Chondrocyte (in vitro differentiated cells): ENCODE measurements around the gene UBLCP1. TPM values are rescaled to one million over a fixed set of nuclear protein-coding genes. Genes with fewer than 3 reads are reported as not detected.
"Not testable (repeated sequence)": the region's sequence is repeated elsewhere in the genome, so short reads cannot be mapped to it uniquely, and the experiment has no call there.

Experiments used
- DNase-seq: peaks from one replicate; pipeline ENCODE4 v3.0.0; 2021; ENCODE audit warnings: mixed read lengths, low spot score
- H3K27ac Mint-ChIP-seq: one replicate; pipeline ENCODE4 v1.8.0; 2021; ENCODE audit warnings: mild to moderate bottlenecking, moderate library complexity, mixed read lengths; ENCODE audit not compliant: unreplicated experiment
- H3K27me3 Mint-ChIP-seq: 2 replicates; pipeline ENCODE4 v1.8.0; 2021; ENCODE audit warnings: low read depth, mixed read lengths
- H3K36me3 Mint-ChIP-seq: 2 replicates; pipeline ENCODE4 v1.8.0; 2021; ENCODE audit warnings: low read depth, mixed read lengths
- H3K4me1 Mint-ChIP-seq: 2 replicates; pipeline ENCODE4 v1.8.0; 2021; ENCODE audit warnings: low read depth, mild to moderate bottlenecking, mixed read lengths
- H3K4me3 Mint-ChIP-seq: one replicate; pipeline ENCODE4 v1.8.0; 2021; ENCODE audit warnings: mild to moderate bottlenecking, moderate library complexity, mixed read lengths; ENCODE audit not compliant: unreplicated experiment
- H3K9me3 Mint-ChIP-seq: 2 replicates; pipeline ENCODE4 v1.8.0; 2021; ENCODE audit warnings: low read depth, mixed read lengths
- CTCF ChIP-seq: fragments of 200-600 bp; sonication (generic); IDR thresholded peaks from 2 replicates; pipeline ENCODE4 v1.5.0; 2021; ENCODE audit warnings: antibody characterized with exemption, mild to moderate bottlenecking, moderate library complexity
- total RNA-seq: library from RNA; stranded (reverse); gene quantifications from 3 replicates; pipeline ENCODE4 v1.2.1, GENCODE V29; 2021

Gene UBLCP1
- total RNA-seq, 1 donor from 2014 or later = 33.2 TPM

- TF ChIP-seq CTCF = no peak
- no peak overlapping the region for H3K27ac Mint-ChIP-seq
- no peaks in the 10 kb centered on the region for H3K9me3 Mint-ChIP-seq
- H3K27me3 Mint-ChIP-seq = peaks cover 2% of the 10 kb centered on the region
- no peak for DNase-seq
- H3K4me1 Mint-ChIP-seq = no peaks in the 10 kb centered on the region
- no peaks in the 10 kb centered on the region for H3K36me3 Mint-ChIP-seq
- H3K4me3 Mint-ChIP-seq = no peak overlapping the region
Observed at GRCh38 chr5:159227452-159227851, 35.6 kb upstream of the UBLCP1 start.

- H3K4me1 Mint-ChIP-seq, H3K27ac Mint-ChIP-seq, H3K27me3 Mint-ChIP-seq, H3K36me3 Mint-ChIP-seq, DNase-seq, H3K4me3 Mint-ChIP-seq, H3K9me3 Mint-ChIP-seq: not testable (repeated sequence)
Observed at GRCh38 chr5:159228097-159228496, 35.0 kb upstream of the UBLCP1 start.

- no peaks in the 10 kb centered on the region for H3K9me3 Mint-ChIP-seq
- no peaks in the 10 kb centered on the region for H3K4me1 Mint-ChIP-seq
- no peak for TF ChIP-seq CTCF
- peaks cover 2% of the 10 kb centered on the region for H3K36me3 Mint-ChIP-seq
- no peak overlapping the region for H3K27ac Mint-ChIP-seq
- H3K27me3 Mint-ChIP-seq = no peaks in the 10 kb centered on the region
- DNase-seq = no peak
- no peak overlapping the region for H3K4me3 Mint-ChIP-seq
Observed at GRCh38 chr5:159230657-159231056, 32.4 kb upstream of the UBLCP1 start.

GRCh38 chr5:159231167-159231566, 31.9 kb upstream of the UBLCP1 start:
- H3K36me3 Mint-ChIP-seq = peaks cover 2% of the 10 kb centered on the region
- no peaks in the 10 kb centered on the region for H3K27me3 Mint-ChIP-seq
- TF ChIP-seq CTCF = no peak
- no peaks in the 10 kb centered on the region for H3K4me1 Mint-ChIP-seq
- H3K27ac Mint-ChIP-seq = no peak overlapping the region
- no peak for DNase-seq
- H3K4me3 Mint-ChIP-seq = no peak overlapping the region
- no peaks in the 10 kb centered on the region for H3K9me3 Mint-ChIP-seq

GRCh38 chr5:159235871-159236520, 27.1 kb upstream of the UBLCP1 start:
- H3K4me1 Mint-ChIP-seq = peaks cover 12% of the 10 kb centered on the region
- not testable (repeated sequence) for H3K4me3 Mint-ChIP-seq, H3K36me3 Mint-ChIP-seq, DNase-seq, H3K9me3 Mint-ChIP-seq, H3K27me3 Mint-ChIP-seq, H3K27ac Mint-ChIP-seq

GRCh38 chr5:159240301-159240870, 22.7 kb upstream of the UBLCP1 start:
- no peak overlapping the region for H3K4me3 Mint-ChIP-seq
- H3K27ac Mint-ChIP-seq = peak overlapping the region; percentile 82
- H3K36me3 Mint-ChIP-seq = no peaks in the 10 kb centered on the region
- peaks cover 4% of the 10 kb centered on the region for H3K27me3 Mint-ChIP-seq
- H3K9me3 Mint-ChIP-seq = no peaks in the 10 kb centered on the region
- TF ChIP-seq CTCF = no peak
- peaks cover 12% of the 10 kb centered on the region for H3K4me1 Mint-ChIP-seq
- DNase-seq = no peak
